ENCODE results near the gene IRAK2. TPM values are rescaled to one million over a fixed set of nuclear protein-coding genes. Genes with fewer than 3 reads are reported as not detected.

IRAK2 gene
- total and polyA plus RNA-seq, 2 donors = 3.3 to 3.9 TPM

GRCh38 chr3:10136426-10137005 lies 28.2 kb upstream of the IRAK2 start:
- WGBS = 96% methylated on average over 25 of the region's 25 CpGs
- Histone ChIP-seq H3K4me1 (ENCODE audit: control insufficient read depth in 2 of 2, insufficient read depth in 2 of 2, low read length in 2 of 2) (peaks cover 3 to 10% of the 10 kb centered on the region in 2 donors), H3K27me3 (ENCODE audit: control insufficient read depth in 2 of 2, insufficient read depth in 1 of 2, low read length in 1 of 2) (no peaks in the 10 kb centered on the region), H3K4me3 (ENCODE audit: low read length in 2 of 2) (no peak overlapping the region), H3K9me3 (ENCODE audit: control insufficient read depth in 2 of 2, insufficient read depth in 1 of 2, low read length in 1 of 2) (peaks cover 0 to 9% of the 10 kb centered on the region in 2 donors), H3K27ac (ENCODE audit: low read depth in 1 of 2, low read length in 1 of 2) (no peak overlapping the region), H3K36me3 (ENCODE audit: control insufficient read depth in 2 of 2, insufficient read depth in 2 of 2, low read length in 1 of 2) (no peaks in the 10 kb centered on the region)
- no peak for DNase-seq (ENCODE audit: low read depth in 6 of 9, low spot score in 9 of 9)

GRCh38 chr3:10137178-10137577 lies 27.5 kb upstream of the IRAK2 start:
- H3K27ac ChIP-seq (ENCODE audit: low read depth in 1 of 2, low read length in 1 of 2) = no peak overlapping the region
- DNase-seq (ENCODE audit: low read depth in 6 of 9, low spot score in 9 of 9) = no peak
- WGBS = 94% methylated on average over 4 of the region's 4 CpGs
- H3K9me3 ChIP-seq (ENCODE audit: control insufficient read depth in 2 of 2, insufficient read depth in 1 of 2, low read length in 1 of 2) = peaks cover 0 to 12% of the 10 kb centered on the region in 2 donors
- H3K4me3 ChIP-seq (ENCODE audit: low read length in 2 of 2) = no peak overlapping the region
- no peaks in the 10 kb centered on the region for H3K27me3 ChIP-seq (ENCODE audit: control insufficient read depth in 2 of 2, insufficient read depth in 1 of 2, low read length in 1 of 2)
- H3K36me3 ChIP-seq (ENCODE audit: control insufficient read depth in 2 of 2, insufficient read depth in 2 of 2, low read length in 1 of 2) = no peaks in the 10 kb centered on the region
- peaks cover 3 to 10% of the 10 kb centered on the region in 2 donors for H3K4me1 ChIP-seq (ENCODE audit: control insufficient read depth in 2 of 2, insufficient read depth in 2 of 2, low read length in 2 of 2)

GRCh38 chr3:10140996-10141546 lies 23.6 kb upstream of the IRAK2 start:
- H3K36me3 ChIP-seq (ENCODE audit: control insufficient read depth in 2 of 2, insufficient read depth in 2 of 2, low read length in 1 of 2) = peaks cover 3 to 9% of the 10 kb centered on the region in 2 donors
- no peak for DNase-seq (ENCODE audit: low read depth in 6 of 9, low spot score in 9 of 9)
- peaks cover 19 to 25% of the 10 kb centered on the region in 2 donors for H3K4me1 ChIP-seq (ENCODE audit: control insufficient read depth in 2 of 2, insufficient read depth in 2 of 2, low read length in 2 of 2)
- WGBS = 91% methylated on average over 23 of the region's 23 CpGs
- peak overlapping the region; percentile 69 to 95 for H3K4me3 ChIP-seq (ENCODE audit: low read length in 2 of 2)
- H3K27ac ChIP-seq (ENCODE audit: low read depth in 1 of 2, low read length in 1 of 2) = peak overlapping the region; percentile 66 to 95
- peaks cover 0 to 8% of the 10 kb centered on the region in 2 donors for H3K9me3 ChIP-seq (ENCODE audit: control insufficient read depth in 2 of 2, insufficient read depth in 1 of 2, low read length in 1 of 2)
- H3K27me3 ChIP-seq (ENCODE audit: control insufficient read depth in 2 of 2, insufficient read depth in 1 of 2, low read length in 1 of 2) = no peaks in the 10 kb centered on the region

GRCh38 chr3:10142707-10143560 lies 21.8 kb upstream of the IRAK2 start:
- H3K27ac ChIP-seq (ENCODE audit: low read depth in 1 of 2, low read length in 1 of 2) = peak overlapping the region in 1 of 2 donors; percentile 15
- peaks cover 10 to 20% of the 10 kb centered on the region in 2 donors for H3K36me3 ChIP-seq (ENCODE audit: control insufficient read depth in 2 of 2, insufficient read depth in 2 of 2, low read length in 1 of 2)
- WGBS = 76% methylated on average over 29 of the region's 29 CpGs
- peaks cover 19 to 25% of the 10 kb centered on the region in 2 donors for H3K4me1 ChIP-seq (ENCODE audit: control insufficient read depth in 2 of 2, insufficient read depth in 2 of 2, low read length in 2 of 2)
- DNase-seq (ENCODE audit: low read depth in 6 of 9, low spot score in 9 of 9) = peak in 1 of 9 donors; percentile 31
- peaks cover 0 to 2% of the 10 kb centered on the region in 2 donors for H3K9me3 ChIP-seq (ENCODE audit: control insufficient read depth in 2 of 2, insufficient read depth in 1 of 2, low read length in 1 of 2)
- H3K27me3 ChIP-seq (ENCODE audit: control insufficient read depth in 2 of 2, insufficient read depth in 1 of 2, low read length in 1 of 2) = no peaks in the 10 kb centered on the region
- peak overlapping the region; percentile 69 to 95 for H3K4me3 ChIP-seq (ENCODE audit: low read length in 2 of 2)

- H3K4me1 ChIP-seq (ENCODE audit: control insufficient read depth in 2 of 2, insufficient read depth in 2 of 2, low read length in 2 of 2) = peaks cover 19 to 25% of the 10 kb centered on the region in 2 donors
- H3K9me3 ChIP-seq (ENCODE audit: control insufficient read depth in 2 of 2, insufficient read depth in 1 of 2, low read length in 1 of 2) = peaks cover 0 to 2% of the 10 kb centered on the region in 2 donors
- H3K27ac ChIP-seq (ENCODE audit: low read depth in 1 of 2, low read length in 1 of 2) = peak overlapping the region in 1 of 2 donors; percentile 26
- no peak for DNase-seq (ENCODE audit: low read depth in 6 of 9, low spot score in 9 of 9)
- no peak overlapping the region for H3K4me3 ChIP-seq (ENCODE audit: low read length in 2 of 2)
- H3K27me3 ChIP-seq (ENCODE audit: control insufficient read depth in 2 of 2, insufficient read depth in 1 of 2, low read length in 1 of 2) = no peaks in the 10 kb centered on the region
- 72% methylated on average over 4 of the region's 4 CpGs for WGBS
- H3K36me3 ChIP-seq (ENCODE audit: control insufficient read depth in 2 of 2, insufficient read depth in 2 of 2, low read length in 1 of 2) = peaks cover 27 to 42% of the 10 kb centered on the region in 2 donors
These were observed 19.0 kb upstream of the IRAK2 start for GRCh38 chr3:10145685-10146084.

- peaks cover 0 to 5% of the 10 kb centered on the region in 2 donors for H3K4me1 ChIP-seq (ENCODE audit: control insufficient read depth in 2 of 2, insufficient read depth in 2 of 2, low read length in 2 of 2)
- 97% methylated on average over 8 of the region's 8 CpGs for WGBS
- DNase-seq (ENCODE audit: low read depth in 6 of 9, low spot score in 9 of 9) = no peak
- no peaks in the 10 kb centered on the region for H3K9me3 ChIP-seq (ENCODE audit: control insufficient read depth in 2 of 2, insufficient read depth in 1 of 2, low read length in 1 of 2)
- H3K36me3 ChIP-seq (ENCODE audit: control insufficient read depth in 2 of 2, insufficient read depth in 2 of 2, low read length in 1 of 2) = peaks cover 38 to 58% of the 10 kb centered on the region in 2 donors
- H3K27me3 ChIP-seq (ENCODE audit: control insufficient read depth in 2 of 2, insufficient read depth in 1 of 2, low read length in 1 of 2) = no peaks in the 10 kb centered on the region
- no peak overlapping the region for H3K4me3 ChIP-seq (ENCODE audit: low read length in 2 of 2)
- H3K27ac ChIP-seq (ENCODE audit: low read depth in 1 of 2, low read length in 1 of 2) = peak overlapping the region in 1 of 2 donors; percentile 18
These were observed 15.5 kb upstream of the IRAK2 start for GRCh38 chr3:10149226-10149625.

- DNase-seq (ENCODE audit: low read depth in 6 of 9, low spot score in 9 of 9) = no peak
- H3K4me1 ChIP-seq (ENCODE audit: control insufficient read depth in 2 of 2, insufficient read depth in 2 of 2, low read length in 2 of 2) = no peaks in the 10 kb centered on the region
- peaks cover 38 to 68% of the 10 kb centered on the region in 2 donors for H3K36me3 ChIP-seq (ENCODE audit: control insufficient read depth in 2 of 2, insufficient read depth in 2 of 2, low read length in 1 of 2)
- WGBS = 88% methylated on average over 6 of the region's 6 CpGs
- no peak overlapping the region for H3K4me3 ChIP-seq (ENCODE audit: low read length in 2 of 2)
- H3K27ac ChIP-seq (ENCODE audit: low read depth in 1 of 2, low read length in 1 of 2) = no peak overlapping the region
- no peaks in the 10 kb centered on the region for H3K27me3 ChIP-seq (ENCODE audit: control insufficient read depth in 2 of 2, insufficient read depth in 1 of 2, low read length in 1 of 2)
- H3K9me3 ChIP-seq (ENCODE audit: control insufficient read depth in 2 of 2, insufficient read depth in 1 of 2, low read length in 1 of 2) = no peaks in the 10 kb centered on the region
These were observed 13.7 kb upstream of the IRAK2 start for GRCh38 chr3:10150987-10151386.

GRCh38 chr3:10154335-10155122 lies 10.2 kb upstream of the IRAK2 start:
- DNase-seq (ENCODE audit: low read depth in 6 of 9, low spot score in 9 of 9) = no peak
- Histone ChIP-seq H3K27ac (ENCODE audit: low read depth in 1 of 2, low read length in 1 of 2) (no peak overlapping the region), H3K9me3 (ENCODE audit: control insufficient read depth in 2 of 2, insufficient read depth in 1 of 2, low read length in 1 of 2) (no peaks in the 10 kb centered on the region), H3K36me3 (ENCODE audit: control insufficient read depth in 2 of 2, insufficient read depth in 2 of 2, low read length in 1 of 2) (peaks cover 20 to 47% of the 10 kb centered on the region in 2 donors), H3K4me3 (ENCODE audit: low read length in 2 of 2) (no peak overlapping the region), H3K27me3 (ENCODE audit: control insufficient read depth in 2 of 2, insufficient read depth in 1 of 2, low read length in 1 of 2) (no peaks in the 10 kb centered on the region), H3K4me1 (ENCODE audit: control insufficient read depth in 2 of 2, insufficient read depth in 2 of 2, low read length in 2 of 2) (no peaks in the 10 kb centered on the region)
- WGBS = 98% methylated on average over 14 of the region's 14 CpGs
